ENCODE measurements around the gene EVI5.

- no peak for TF ChIP-seq SP1 (IDR thresholded peaks at IDR 0.05)
- no peak for TF ChIP-seq FOXM1 (IDR thresholded peaks at IDR 0.05; ENCODE audit: borderline replicate concordance)
- no peak for TF ChIP-seq BHLHE40 (IDR thresholded peaks at IDR 0.05; ENCODE audit: borderline replicate concordance)
- no peak for TF ChIP-seq HDGF (IDR thresholded peaks at IDR 0.05; ENCODE audit: borderline replicate concordance)
Measured at GRCh38 chr1:92808381-92808780, 23.5 kb upstream of the EVI5 start.

All from HEK293T (cell line).